ENCODE results near the gene TPD52L1.

GRCh38 chr6:125251516-125252220 is 98.1 kb downstream of the TPD52L1 start:
- TF ChIP-seq POLR2AphosphoS5 (IDR thresholded peaks at IDR 0.05; ENCODE audit: low read depth, low read length), result no peak
- no peak for TF ChIP-seq TAF1 (IDR thresholded peaks at IDR 0.05; ENCODE audit: borderline replicate concordance, insufficient read depth, low read length)
- no peak for TF ChIP-seq REST (IDR thresholded peaks at IDR 0.05; ENCODE audit: insufficient read depth in 1 of 2, low read depth in 2 of 2, low read length in 2 of 2)
